ENCODE data around the gene ZNF484.
A peak's percentile ranks its signal among the peaks of the same experiment; 100 is the strongest.
"Not testable (repeated sequence)": the region's sequence is repeated elsewhere in the genome, so short reads cannot be mapped to it uniquely, and the experiment has no call there.

ZNF484 gene

GRCh38 chr9:92877531-92878430 lies at the start of gene ZNF484:
Gene ZNF484, minus strand, starts transcription at chr9:92878038. Its CDS starts 3,009 bp downstream, at chr9:92875029.
- peak; percentile 95 for DNase-seq

- DNase-seq: no peak
These were observed 42.6 kb upstream of the ZNF484 start for GRCh38 chr9:92920437-92920836.

- DNase-seq: no peak
These were observed 39.5 kb upstream of the ZNF484 start for GRCh38 chr9:92917176-92917800.

- DNase-seq: no peak
These were observed 34.0 kb upstream of the ZNF484 start for GRCh38 chr9:92911511-92912475.

DNA sequence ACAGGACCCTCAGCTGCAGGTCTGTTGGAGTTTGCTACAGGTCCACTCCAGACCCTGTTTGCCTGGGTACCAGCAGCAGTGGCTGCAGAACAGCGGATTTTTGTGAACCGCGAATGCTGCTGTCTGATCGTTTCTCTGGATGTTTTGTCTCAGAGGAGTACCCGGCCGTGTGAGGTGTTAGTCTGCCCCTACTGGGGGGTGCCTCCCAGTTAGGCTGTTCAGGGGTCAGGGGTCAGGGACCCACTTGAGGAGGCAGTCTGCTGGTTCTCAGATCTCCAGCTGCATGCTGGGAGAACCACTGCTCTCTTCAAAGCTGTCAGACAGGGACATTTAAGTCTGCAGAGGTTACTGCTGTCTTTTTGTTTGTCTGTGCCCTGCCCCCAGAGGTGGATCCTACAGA lies 27.3 kb upstream of the ZNF484 start:
- not testable (repeated sequence) for DNase-seq

GRCh38 chr9:92897323-92897722 lies 19.5 kb upstream of the ZNF484 start:
- DNase-seq: no peak

GRCh38 chr9:92895812-92896436 lies 18.1 kb upstream of the ZNF484 start:
- no peak for DNase-seq

DNA sequence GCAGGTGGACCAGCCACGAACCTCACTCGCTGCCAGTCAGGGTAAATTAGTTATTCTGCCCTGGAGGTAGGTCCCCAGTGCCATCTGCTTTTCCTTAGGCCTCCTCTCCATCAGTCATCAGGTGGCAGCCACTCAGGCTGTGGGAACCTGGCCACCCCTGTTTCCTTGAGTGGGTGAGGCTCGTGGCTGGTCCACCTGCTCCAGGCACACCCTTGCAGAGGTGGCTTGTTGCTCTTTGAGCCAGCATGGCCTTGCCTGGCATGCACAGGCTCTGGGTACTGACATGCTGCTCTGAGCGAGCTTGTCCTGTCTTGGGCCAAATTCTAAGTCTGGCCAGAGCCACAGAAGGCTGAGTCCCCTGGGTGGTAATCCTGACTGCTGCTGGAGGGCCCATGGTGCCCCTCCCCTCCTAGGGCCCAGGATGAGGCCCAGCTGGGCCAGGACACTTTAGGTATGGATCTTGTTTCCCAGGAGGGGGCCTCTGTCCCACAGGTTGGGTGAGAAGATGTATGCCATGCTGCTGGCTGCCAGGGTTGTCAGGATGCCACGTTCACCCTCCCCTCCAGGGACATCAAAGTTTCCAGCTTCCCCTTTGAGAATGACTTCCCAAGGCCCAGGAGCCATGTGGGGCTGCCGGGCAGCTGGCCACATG lies 17.0 kb upstream of the ZNF484 start:
- DNase-seq: no peak

DNA sequence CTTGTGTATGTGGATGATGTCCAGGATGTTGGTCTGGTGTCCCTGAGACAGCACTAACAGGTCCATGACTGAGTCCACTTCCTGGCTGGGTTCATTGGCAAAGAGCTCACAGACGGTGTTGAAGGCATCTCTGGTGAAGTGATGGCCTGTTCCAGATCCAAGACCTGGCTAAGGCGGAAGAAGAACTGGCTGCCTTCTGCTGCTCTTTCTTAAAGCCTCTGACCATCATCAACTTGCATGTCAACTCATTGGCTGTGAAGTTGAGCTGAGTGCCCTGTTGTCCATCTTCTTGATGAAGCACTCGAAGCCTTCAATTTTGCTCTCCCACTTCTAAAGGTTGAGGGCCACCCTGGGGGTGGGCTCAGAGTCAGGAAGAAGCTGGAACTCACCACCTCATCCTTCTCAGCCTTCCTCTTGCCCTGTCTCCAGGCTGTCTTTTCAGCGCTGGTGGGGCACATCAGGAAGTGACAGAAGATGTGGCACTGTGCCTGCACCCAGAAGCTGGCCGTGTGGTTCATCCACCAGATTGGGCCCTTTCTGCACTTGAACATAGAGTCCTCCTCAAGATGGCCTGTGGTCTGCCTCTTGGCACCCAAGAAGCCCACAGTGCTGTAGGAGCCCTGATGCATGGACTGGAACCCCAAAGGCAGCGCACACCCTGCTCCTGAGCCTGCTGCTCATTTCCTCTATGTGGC lies 16.2 kb upstream of the ZNF484 start:
- not testable (repeated sequence) for DNase-seq

- not testable (repeated sequence) for DNase-seq
These were observed 14.4 kb upstream of the ZNF484 start for GRCh38 chr9:92892276-92892675.

DNA sequence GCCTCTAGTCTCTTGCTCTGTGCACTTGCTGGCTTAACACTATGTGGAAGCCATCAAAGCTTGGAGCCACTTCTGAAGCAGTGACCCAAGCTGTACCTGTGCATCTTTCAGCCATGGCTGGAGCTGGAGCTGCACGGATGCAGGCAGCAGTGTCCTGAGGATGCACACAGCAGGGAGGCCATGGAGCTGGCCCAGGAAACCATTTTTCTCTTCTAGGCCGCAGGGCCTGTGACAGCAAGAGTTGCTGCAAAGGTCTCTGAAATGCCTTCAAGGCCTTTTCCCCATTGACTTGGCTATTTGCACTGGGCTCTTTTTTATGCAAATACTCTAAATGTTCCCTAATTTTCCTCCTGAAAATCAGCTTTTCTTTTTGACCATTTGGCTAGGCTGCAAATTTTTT lies 12.9 kb upstream of the ZNF484 start:
- DNase-seq: no peak

- no peak for DNase-seq
These were observed 10.1 kb upstream of the ZNF484 start for GRCh38 chr9:92887880-92888338.

DNA sequence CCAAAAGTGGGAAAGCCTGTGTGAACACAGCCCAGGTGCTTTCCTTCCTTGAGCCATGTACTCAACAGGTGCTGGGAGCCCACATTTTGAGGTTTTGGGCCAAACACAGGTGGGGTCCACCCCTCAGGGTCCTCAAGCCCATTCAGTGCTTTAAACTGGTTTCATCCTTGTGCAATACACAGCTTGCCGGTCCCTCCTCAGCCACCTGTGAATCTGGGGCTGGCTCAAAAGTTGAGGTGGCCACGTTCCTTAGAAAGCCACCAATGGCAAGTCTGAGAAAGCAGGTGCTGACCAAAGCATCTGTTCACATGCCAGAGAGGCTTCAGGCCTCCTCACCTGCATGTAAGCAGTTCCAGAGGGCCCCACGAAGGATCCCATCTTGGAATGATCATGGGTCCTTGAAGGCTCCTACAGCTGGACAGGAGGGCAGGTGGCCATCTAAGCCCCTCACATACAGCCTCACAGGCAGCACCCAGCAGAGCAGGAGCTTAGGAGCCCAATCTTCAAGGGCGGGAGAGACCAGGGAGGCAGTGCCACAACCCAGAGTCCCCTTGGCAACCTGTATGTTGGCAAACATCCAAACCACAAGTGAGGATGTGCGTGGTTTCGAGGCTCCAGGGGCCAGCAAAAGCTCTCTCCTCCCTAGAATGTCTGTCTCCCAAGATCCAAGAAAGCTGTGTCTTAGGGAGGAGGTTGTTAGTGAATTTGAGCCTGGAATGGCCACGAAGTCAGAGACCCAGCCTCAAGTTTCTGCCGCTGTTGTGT lies 9.2 kb upstream of the ZNF484 start:
- DNase-seq: not testable (repeated sequence)

DNA sequence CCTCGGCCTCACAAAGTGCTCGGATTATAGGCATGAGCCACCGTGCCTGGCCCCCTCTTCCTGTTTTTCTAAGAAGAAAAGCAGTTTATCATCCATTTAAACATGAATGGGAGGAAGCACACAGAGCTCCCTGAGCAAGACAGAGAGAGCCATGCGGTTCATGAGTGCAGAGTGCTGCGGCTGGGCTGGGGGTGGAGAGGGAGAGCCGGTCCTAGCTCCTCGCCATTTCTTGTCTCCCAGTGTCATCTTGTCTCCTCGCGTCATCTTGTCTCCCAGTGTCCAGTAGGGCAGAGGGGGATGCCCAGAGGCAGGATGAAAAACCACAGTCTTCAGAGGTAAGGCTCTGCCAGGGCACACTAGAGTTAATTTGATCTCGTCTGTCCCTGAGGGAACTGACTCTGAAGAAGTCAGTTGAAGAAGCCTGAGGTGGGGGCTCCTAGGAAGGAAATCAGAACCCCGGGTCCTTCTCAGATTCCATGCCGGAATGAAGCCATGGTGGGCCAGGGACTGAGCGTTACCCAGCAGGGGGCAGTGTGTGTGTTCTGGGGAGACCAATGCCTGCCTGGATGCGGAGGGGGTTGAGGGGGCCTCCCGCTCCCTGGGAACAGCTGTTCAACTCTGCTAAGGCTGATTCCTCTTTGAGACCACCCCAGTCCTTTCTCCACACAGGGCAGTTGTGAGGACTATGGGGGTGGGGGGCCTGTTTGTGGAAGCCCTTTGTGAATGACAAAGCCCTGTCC lies 6.0 kb upstream of the ZNF484 start:
- DNase-seq: not testable (repeated sequence)

- no peak for DNase-seq
These were observed 4.4 kb upstream of the ZNF484 start for GRCh38 chr9:92882276-92882675.

GRCh38 chr9:92875373-92875772 lies 2.5 kb downstream of the ZNF484 start:
- DNase-seq: no peak

DNA sequence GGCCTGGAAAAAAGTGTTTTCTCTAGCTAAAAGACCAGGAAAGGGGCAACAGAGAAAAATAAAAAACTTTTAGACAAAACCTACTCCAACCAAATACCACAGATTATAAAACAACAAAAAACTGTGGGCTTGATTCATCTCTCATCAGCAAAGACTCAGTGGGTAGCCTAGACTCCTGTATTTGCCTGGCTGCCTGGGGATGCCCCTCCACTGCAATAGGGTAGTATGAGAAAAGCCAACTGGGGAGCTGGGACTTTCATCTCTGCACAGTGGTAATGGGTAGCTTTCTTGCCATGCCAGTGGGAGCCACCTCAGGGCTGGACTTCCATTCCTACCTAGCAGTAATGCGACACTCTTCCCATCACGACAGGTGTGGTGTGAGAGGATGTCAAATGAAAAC lies 7.5 kb downstream of the ZNF484 start:
- no peak for DNase-seq

- not testable (repeated sequence) for DNase-seq
These were observed 11.2 kb downstream of the ZNF484 start for GRCh38 chr9:92866600-92866999.

GRCh38 chr9:92864152-92864551 lies 13.7 kb downstream of the ZNF484 start:
- DNase-seq: no peak

DNA sequence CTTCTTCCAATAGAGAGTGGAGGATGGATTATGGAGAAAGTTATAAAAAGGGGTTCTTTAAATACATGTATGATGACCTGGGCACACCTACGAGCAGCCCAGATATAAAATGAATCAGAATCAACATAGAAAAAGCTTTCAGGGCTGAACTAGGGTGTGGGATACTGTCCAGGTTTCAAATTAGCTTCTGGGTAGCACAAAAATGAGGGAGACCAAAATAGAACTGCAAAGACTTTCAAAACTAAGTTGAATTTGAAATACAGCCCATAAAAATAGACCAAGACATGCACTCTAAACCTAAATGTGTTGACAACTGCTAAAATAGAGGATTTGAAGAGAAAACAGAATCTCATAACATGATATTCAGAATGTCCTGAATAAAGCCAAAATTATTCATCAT lies 17.0 kb downstream of the ZNF484 start:
- no peak for DNase-seq
